SK-N-DZ (cell line): ENCODE data around the gene BCAS1.

Experiments used
- DNase-seq: peaks from one replicate; pipeline ENCODE4 v3.0.0-alpha.2; 2015; ENCODE audit warnings: low spot score

Gene BCAS1

DNA sequence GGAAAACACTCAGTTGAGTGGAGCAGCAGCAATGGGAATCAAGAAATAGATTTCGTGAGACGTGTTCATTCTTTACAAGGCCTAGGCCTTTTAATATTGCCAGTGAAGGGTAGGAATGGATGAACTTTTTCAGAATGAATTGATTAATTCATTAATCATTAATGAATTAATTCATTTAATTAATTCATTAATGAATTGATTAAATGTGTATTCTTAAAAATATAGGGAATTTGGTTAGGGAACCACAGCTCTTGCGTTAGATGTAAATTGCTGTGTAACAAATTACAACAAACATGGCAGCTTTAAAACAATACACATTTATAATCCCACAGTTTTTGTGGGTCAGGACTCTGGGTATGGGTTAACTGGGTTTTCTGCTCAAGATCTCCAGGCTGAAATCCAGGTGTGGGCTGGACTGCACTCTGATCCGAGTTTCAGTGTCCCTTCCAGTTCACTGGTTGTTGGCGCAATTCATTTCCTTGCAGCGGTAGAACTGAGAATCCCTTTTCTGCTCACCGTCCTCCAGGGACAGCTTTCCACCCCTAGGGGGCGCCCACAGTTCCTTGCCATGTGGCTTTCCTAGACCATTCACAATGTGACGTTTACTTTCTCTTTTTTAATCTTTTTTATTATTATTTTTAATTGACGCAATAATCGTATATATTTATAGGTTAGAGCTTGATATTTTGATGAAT lies 32.8 kb upstream of the BCAS1 start:
- peak; percentile 55 for DNase-seq

DNA sequence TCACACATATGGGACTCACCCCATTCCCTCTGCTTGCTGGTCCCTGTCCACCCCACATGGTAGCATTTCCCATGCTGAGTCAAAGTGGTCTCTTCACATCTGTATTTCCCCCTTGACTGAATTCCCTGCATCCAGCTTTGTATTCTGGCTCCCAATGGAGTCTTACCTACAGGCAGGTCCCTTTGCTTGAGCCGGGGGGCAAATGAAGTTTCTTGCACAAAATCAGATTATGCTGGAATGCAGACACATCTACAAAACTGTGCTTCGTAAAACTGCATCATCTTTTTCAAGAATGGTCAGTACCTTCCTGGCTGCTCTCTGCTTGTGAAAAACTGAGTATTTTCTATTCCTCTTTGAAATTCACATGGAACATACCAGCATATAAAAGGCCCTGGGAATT lies 32.1 kb upstream of the BCAS1 start:
- DNase-seq = no peak

DNA sequence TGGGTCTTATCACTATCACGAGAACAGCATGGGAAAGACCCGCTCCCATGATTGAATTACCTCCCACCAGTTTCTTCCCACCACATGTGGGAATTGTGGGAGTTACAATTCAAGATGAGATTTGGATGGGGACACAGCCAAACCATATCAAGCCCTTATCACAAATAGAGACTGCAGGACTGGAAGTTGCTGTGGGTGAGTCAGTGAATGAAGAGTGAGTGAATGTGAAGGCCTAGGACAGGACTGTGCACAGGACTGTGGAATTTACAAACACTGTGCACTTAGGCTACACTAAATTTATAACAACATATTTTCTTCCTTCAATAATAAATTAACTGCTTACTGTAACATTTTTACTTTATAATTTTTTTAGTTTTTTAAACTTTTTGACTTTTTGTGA lies 30.2 kb upstream of the BCAS1 start:
- DNase-seq = no peak

DNA sequence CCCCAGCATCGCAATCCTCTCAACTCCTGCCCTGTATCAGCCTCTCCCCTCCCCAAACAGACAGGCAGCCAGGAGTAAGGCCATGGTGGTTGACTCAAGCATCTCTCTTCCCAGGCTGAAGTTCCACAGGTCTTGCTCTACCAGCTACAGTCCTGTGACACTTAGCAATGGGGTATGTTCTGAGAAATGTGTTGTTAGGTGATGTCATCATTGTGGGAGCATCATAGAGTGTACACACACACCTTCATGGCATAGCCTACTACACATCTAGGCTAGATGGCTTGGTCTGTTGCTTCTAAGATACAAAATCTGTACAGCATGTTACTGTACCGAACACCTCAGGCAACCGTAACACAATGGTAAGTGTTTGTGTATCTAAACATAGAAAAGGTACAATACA lies 29.5 kb upstream of the BCAS1 start:
- DNase-seq = no peak

DNA sequence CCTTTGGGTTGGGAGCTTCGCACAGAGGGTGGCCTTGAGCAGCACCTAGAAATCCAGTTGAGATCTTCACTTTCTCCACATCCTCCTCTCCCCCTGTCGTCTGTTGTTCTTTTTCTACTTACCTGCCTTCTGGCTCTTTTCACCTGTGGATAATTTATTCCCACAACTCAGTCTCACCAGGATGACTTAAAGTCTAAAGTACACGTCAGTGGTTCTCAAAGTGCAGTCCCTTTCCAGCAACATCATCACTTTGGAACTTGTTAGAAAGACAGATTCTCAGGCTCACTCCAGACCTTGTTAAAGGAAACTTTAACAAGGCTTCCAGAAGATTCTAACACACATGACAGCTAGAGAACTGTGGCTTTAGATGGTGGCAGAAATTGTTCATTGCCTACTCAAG lies 27.7 kb upstream of the BCAS1 start:
- no peak for DNase-seq

DNA sequence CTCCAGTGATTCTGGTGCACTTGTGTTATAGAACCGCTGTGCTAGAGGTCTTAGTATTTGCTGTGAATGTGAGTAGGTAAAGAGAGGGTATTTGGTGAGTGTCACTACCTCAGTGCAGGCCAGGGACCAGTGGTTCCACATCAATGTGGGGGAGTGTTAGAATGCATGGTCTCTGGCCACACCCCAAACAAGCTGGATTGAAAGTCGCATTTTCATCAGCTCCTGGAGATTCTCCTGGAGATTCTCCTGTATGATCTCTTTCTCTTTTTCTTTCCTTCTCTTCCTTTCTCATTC lies 26.8 kb upstream of the BCAS1 start:
- DNase-seq = no peak

DNA sequence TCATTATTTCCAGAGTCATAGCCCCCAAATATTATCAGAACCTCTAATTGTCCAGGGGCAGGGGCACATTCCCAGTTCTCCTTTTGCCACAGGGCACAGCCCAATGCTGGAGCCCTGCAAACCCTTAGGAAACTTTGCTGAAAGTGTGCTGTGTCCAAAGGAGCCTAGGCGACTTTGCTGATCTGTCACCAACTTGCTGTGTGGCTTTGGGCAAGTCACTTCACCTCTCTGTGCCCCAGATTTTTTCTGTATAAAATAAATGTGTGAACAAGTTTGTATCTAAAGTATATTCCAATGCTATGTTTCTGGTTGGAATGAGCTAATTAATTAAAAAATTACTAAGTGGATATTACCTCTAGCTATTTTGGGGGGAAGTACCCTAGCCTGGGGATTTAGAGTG lies 25.4 kb upstream of the BCAS1 start:
- no peak for DNase-seq

DNA sequence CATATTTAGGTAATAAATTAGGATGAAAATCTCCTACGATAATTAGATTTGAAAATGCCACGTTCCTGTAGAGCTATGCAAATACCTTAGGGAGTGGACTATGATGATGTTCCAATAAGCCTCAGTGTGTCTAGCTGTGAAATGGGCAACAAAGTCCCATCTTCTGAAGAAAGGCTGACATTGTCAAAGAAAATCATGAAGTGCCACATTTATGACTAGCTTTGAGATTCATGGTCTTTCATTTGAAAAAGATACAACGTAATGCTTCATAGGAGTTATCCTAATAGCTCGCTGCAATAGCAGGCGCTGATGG lies 23.8 kb upstream of the BCAS1 start:
- no peak for DNase-seq

DNA sequence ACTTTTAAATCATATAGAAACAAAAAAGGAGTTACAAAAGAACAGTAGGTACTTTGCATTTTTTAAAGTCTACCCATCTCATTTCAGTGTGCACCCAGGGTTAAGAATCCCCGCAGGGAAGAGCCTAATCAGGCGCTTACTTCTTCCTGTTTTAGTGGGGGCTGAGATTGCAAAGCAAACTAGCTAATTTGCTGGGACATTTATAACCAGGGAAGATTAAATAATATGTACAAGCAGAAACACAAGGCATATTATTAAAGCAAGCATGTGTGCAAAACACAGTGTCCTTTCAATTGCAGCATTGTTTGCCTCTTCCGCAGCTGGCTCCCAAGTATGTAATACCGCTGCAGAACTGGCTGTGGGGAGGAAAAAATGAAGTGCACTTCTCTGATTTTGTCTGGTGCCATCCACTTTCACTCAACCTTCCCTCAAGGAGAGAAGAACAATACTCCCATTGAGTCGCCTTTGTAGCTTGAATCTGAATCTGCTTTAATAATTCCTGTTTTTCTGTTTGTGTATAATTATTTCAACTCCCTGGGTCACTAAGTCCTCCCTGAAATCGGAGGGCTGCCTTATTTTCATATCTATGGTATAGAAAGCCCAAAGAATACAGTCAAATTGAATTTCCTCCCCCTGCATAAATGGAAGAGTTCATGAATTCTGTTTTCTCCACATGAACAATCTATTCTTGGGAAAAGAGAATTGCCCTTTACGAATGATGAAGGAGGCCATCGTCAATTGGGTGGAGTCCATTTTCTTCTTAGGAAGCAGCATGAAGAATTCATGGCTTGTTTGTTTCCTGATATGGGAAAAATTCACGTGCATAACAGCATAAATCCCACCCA lies 23.3 kb upstream of the BCAS1 start:
- no peak for DNase-seq

DNA sequence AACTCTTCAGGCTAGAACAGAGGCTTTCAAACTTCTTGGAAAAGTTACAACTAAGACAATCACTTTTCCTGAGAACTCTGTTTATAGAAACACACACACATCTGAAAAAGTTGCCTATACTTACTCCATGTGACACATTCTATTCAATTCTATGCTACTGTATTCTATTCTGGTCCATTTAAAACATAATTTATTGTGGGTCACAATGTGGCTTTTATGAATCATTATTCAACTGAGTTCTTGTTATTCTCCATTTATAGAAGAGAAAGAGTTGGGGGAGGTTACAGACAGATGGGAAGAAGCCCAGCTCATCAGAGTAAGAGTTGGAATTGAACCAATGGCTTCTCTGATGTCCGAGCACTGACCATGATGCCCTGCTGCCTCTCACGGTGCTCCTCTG lies 21.6 kb upstream of the BCAS1 start:
- no peak for DNase-seq

DNA sequence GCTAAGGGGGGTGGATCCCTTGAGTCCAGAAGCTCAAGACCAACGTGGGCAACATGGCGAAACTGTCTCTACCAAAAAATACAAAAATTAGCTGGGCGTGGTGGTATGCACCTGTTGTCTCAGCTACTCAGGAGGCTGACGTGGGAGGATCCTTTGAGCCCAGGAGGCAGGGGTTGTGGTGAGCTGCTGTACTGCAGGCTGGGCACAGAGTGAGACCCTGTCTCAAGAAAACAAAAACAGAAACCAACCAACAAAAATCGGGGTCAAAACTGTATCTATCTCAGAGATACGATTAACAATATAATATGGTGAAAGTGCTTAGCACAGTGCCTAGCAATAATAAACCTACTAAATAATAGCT lies 20.7 kb upstream of the BCAS1 start:
- DNase-seq = no peak

DNA sequence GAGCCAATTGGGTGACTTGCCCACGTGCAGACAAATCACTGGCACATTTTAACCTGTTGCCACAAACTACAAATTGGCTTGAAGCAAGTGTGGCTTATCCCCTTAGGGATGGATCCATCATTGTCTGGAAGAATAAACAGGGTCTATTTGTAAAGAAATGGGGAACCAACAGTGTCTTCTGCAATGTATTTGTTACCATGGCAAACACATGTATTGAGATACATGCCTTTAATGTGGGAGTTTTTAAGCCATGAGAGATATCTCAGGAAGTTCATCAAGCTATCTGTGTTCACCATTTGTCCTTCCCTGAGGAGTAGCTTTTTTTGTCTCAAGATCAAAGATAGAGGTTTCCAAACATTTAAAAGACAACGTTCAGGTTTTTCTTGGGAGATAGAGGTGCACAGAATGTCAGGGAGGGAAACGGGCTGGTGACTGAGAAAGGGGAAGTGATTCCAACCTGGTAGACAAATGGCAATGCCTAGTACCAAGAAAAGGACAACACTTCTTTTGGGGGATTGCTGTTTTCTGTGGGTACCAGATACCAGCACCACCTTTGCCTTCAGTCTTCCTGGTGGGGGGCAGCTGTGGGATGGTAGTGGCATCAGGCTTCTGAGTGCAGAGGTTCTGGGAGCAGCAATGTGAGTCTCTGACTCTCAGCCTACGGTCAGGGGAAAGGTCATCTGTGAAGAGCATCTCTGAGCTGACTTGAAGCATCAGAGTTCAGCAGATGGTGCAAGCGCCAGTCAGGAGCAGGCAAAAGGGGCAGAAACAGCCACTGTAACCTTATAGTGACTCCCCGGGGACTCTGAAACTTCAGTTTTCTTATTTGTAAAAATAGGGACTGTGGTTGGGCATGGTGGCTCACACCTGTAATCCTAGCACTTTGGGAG lies 20.1 kb upstream of the BCAS1 start:
- DNase-seq = no peak

DNA sequence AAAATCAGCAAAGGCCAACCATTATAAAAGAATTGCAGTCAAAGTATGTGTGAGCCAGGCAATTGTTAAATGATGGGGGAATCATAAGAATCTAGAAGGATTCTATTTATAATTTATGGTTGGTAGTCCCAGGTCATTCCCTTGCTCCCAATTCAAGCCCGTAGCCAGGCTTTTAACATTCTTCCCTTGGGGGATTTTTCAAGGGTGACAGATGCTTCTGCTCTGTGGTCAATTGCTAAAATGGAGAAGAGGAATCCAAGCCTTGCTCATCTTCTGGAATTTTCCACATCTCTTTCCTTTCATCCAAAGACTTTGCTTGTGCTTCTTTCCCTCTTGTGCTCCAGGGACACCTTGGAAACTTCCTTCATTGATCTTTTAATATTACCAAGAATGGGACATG lies 18.0 kb upstream of the BCAS1 start:
- no peak for DNase-seq

DNA sequence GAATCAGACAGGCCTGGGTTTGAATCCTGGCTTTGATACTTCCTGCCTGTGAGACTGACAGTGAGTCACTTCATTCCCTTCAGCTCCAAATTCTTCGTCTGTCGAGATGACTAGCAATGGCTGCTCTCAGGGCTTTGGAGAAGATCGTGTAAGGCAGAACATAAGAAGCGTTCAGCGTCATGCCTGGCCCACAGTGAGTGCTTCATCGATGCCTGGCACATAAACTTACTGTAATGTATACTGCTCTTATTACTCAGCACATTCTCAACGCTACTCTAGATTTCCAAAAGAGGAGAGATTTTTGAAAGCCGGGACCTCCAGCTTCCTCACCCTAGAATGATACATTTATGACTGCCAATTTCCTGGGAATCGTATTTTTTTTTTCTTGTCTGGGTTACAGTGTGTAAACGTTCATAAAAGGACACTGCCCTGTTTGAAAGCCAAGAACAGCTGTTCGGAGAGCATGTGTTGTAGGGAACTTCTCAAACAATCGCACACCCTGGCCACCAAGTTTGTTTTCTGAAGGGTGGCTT lies 16.2 kb upstream of the BCAS1 start:
- no peak for DNase-seq

DNA sequence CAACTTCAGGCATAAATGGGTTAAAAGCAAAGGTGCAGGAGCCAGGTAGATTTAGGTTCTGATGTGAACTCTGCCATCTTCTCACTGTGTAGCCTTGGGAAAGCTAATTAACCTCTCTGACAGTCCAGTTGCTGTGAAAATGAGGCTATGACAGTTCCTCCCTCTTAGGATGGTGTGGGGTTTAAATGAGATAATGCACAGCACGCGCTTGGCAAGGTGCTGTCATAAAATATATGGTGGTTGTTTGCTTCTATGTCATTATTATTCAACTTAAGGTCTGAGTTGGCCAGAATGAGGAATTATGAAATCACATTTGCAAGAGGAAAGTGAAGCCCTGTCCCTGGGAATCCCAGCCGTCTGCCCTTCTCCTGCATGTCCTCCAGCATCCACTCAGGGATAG lies 15.5 kb upstream of the BCAS1 start:
- DNase-seq = no peak

DNA sequence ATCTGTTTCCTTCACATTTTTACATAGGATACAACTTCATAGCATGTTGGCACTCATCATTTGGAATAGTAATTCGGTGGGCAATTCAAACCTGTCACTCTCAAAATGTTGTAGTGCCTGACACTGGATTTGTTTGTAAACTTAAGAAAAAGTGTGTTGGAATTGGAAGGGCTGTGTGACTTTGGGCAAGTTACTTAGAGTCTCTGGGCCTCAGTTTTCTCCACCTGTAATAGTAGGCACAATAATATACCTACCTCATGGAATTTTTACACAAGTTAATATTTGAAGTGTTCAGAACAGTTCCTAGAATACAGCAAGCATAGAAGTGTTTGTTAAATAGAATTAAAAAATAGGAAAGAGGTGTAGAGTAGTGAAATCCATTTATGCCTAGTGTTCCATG lies 15.0 kb upstream of the BCAS1 start:
- DNase-seq = no peak

DNA sequence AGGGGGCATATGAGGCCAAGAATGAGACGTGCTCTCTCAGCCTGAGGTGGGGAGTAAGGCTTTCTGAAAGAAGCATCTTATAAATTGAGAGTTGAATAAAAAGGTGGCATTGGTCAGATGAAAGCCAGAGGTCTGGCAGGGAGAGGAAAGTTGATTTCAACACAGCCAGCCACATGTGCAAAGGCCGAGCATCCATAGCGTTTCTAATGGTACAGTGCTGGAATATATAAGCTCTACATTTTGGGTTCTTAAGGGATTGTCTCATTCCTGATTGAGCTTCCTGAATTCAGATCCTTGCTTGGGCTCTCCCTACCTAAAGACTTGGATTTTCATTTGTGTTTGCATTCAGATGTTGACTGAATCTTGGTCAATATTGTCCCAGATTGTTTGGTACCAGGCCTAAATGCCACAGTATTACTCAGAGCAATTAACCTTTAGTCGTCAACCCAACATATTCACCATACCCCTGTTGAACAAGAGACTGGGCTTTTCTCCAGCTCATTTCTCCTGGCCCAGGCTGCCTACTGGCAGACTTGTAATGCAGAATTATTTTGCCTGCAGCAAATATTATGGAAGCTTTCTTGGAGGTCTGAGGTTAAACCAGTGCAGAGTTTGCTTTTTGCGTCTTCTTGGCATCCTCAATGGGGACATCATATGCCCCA lies 14.5 kb upstream of the BCAS1 start:
- no peak for DNase-seq

DNA sequence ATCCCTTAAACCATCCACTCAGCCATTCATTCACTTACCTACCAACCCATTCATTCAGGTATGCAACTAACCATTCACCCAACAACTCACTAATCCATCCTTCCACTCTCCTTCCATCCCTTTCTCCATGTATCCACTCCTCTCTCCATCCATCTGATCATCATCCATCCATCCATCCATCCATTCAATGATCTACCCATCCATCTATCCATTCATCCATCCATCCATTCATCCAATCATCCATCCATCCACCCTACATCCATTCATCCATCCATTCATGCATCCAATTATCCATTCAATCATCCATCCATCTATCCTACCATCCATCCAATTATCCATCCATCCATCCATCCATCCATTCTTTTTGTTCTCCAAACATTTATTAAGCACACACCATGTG lies 13.8 kb upstream of the BCAS1 start:
- DNase-seq = no peak

DNA sequence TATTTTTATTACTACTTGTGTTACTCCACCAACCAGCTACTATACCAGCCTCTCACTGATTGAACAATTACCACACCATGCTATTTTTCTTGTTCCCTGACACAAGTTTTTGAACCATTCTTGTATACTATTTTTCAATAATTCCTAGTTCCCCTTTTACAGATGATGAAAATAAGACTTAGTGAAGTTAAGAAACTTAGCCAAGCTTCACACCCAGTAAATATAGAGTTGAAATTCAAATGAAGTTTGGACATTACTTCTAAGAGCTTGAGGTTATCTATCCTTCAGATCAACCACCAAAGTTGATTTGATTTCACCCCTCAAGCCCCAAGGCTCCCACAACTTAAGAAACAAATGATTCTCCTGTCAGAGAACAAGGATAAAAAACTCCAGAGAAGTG lies 13.1 kb upstream of the BCAS1 start:
- DNase-seq = no peak

DNA sequence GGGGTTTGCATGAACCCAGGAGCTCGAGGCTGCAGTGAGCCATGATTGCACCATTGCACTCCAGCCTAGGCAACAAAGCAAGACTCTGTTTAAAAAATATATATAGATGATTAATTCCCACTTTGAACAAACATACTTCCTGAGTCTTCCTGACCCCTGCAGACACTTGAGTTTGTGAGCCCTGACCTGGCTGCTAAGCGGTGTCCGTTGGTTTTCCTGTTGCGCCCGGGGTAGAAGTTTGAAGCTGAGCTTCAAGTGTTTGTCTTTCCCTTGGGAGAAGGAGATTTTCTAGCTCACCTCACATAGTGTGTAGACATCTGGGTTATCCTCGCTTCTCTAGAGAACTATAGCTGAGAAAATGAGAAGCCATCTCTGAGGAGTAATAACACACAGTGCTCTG lies 11.7 kb upstream of the BCAS1 start:
- no peak for DNase-seq

DNA sequence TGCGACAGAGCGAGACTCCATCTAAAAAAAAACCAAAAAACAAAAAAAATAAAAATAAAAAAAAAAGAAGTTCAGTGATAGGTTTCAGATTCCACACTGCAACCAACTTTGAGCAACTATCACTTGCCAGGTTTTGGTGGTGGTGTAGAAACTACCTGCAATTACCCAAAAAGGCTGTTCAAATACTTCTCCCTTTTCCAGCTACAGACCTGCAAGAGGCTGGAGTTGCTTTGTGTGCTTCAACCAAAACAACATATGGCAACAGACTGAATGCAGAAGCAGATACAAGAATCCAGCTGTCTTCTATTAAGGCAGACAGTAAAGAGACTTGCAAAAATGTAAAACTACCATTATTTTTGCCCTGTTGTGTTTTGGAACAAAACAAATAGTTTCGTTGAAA lies 9.3 kb upstream of the BCAS1 start:
- DNase-seq = no peak
